Ecto neural progenitor cell (in vitro differentiated cells): ENCODE results near the gene FAM124B.

Experiments
- DNase-seq: peaks from one replicate; pipeline ENCODE4 v3.0.0-alpha.2; 2018; ENCODE audit warnings: low spot score

The FAM124B gene

GRCh38 chr2:224401641-224402342 is at the start of gene FAM124B:
FAM124B (minus strand) TSS chr2:224402107; CDS start chr2:224401768, 339 bp downstream.
- no peak for DNase-seq

GRCh38 chr2:224449212-224450147 is 47.6 kb upstream of the FAM124B start:
- no peak for DNase-seq

GRCh38 chr2:224448236-224448635 is 46.3 kb upstream of the FAM124B start:
- no peak for DNase-seq

- DNase-seq = no peak
Observed at GRCh38 chr2:224444783-224445182, 42.9 kb upstream of the FAM124B start.

GRCh38 chr2:224444021-224444420 is 42.1 kb upstream of the FAM124B start:
- no peak for DNase-seq

- DNase-seq = no peak
Observed at GRCh38 chr2:224442071-224442967, 40.4 kb upstream of the FAM124B start.

GRCh38 chr2:224440988-224441387 is 39.1 kb upstream of the FAM124B start:
- DNase-seq = no peak

- DNase-seq = no peak
Observed at GRCh38 chr2:224438726-224439125, 36.8 kb upstream of the FAM124B start.

GRCh38 chr2:224436634-224437033 is 34.7 kb upstream of the FAM124B start:
- DNase-seq = no peak

- DNase-seq = no peak
Observed at GRCh38 chr2:224434618-224435017, 32.7 kb upstream of the FAM124B start.

GRCh38 chr2:224433442-224433841 is 31.5 kb upstream of the FAM124B start:
- peak; percentile 55 for DNase-seq

- DNase-seq = no peak
Observed at GRCh38 chr2:224432003-224432579, 30.2 kb upstream of the FAM124B start.

- DNase-seq = no peak
Observed at GRCh38 chr2:224429441-224429810, 27.5 kb upstream of the FAM124B start.

- no peak for DNase-seq
Observed at GRCh38 chr2:224428787-224429440, 27.0 kb upstream of the FAM124B start.

GRCh38 chr2:224427471-224427870 is 25.6 kb upstream of the FAM124B start:
- no peak for DNase-seq

GRCh38 chr2:224426656-224427055 is 24.7 kb upstream of the FAM124B start:
- DNase-seq = no peak

- no peak for DNase-seq
Observed at GRCh38 chr2:224421065-224421464, 19.2 kb upstream of the FAM124B start.

- DNase-seq = no peak
Observed at GRCh38 chr2:224417947-224418346, 16.0 kb upstream of the FAM124B start.

- DNase-seq = no peak
Observed at GRCh38 chr2:224417361-224417729, 15.4 kb upstream of the FAM124B start.

GRCh38 chr2:224416656-224417360 is 14.9 kb upstream of the FAM124B start:
- DNase-seq = no peak

- DNase-seq = no peak
Observed at GRCh38 chr2:224413381-224413780, 11.5 kb upstream of the FAM124B start.
